ENCODE results near the gene DNAJC7.

DNA sequence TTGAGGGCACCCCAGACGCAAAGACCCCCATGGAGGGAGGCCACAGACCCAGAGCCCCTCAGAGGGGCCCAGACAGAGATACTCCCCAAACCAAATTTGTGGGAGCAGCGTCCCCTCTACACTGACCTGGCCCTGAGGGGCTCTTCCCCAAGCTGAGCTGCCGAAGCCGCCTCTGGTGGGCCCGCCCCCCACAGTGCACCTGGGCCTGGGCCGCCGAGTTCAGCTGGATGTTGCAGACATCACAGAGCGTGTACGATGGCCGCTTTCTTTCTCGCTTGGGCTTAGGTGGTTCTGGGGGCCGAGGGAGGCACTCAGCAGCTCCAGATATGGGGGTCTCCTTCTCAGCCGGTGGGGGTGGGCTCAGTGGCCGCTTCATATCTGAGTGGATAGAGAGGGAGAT, 45.4 kb upstream of the DNAJC7 start:
- TF ChIP-seq, protein P1, sequence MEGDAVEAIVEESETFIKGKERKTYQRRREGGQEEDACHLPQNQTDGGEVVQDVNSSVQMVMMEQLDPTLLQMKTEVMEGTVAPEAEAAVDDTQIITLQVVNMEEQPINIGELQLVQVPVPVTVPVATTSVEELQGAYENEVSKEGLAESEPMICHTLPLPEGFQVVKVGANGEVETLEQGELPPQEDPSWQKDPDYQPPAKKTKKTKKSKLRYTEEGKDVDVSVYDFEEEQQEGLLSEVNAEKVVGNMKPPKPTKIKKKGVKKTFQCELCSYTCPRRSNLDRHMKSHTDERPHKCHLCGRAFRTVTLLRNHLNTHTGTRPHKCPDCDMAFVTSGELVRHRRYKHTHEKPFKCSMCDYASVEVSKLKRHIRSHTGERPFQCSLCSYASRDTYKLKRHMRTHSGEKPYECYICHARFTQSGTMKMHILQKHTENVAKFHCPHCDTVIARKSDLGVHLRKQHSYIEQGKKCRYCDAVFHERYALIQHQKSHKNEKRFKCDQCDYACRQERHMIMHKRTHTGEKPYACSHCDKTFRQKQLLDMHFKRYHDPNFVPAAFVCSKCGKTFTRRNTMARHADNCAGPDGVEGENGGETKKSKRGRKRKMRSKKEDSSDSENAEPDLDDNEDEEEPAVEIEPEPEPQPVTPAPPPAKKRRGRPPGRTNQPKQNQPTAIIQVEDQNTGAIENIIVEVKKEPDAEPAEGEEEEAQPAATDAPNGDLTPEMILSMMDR (IDR thresholded peaks at IDR 0.05): no peak
- TF ChIP-seq POLR2A (IDR thresholded peaks at IDR 0.05): no peak
